HG03097 (cell line): ENCODE measurements around the gene PYGM.

ENCODE experiments used
- ATAC-seq: cut with Tn5 transposase; IDR thresholded peaks from one replicate; pipeline ENCODE4 v1.9.1; 2021; ENCODE audit not compliant: unreplicated experiment, low FRiP score

Gene PYGM

DNA sequence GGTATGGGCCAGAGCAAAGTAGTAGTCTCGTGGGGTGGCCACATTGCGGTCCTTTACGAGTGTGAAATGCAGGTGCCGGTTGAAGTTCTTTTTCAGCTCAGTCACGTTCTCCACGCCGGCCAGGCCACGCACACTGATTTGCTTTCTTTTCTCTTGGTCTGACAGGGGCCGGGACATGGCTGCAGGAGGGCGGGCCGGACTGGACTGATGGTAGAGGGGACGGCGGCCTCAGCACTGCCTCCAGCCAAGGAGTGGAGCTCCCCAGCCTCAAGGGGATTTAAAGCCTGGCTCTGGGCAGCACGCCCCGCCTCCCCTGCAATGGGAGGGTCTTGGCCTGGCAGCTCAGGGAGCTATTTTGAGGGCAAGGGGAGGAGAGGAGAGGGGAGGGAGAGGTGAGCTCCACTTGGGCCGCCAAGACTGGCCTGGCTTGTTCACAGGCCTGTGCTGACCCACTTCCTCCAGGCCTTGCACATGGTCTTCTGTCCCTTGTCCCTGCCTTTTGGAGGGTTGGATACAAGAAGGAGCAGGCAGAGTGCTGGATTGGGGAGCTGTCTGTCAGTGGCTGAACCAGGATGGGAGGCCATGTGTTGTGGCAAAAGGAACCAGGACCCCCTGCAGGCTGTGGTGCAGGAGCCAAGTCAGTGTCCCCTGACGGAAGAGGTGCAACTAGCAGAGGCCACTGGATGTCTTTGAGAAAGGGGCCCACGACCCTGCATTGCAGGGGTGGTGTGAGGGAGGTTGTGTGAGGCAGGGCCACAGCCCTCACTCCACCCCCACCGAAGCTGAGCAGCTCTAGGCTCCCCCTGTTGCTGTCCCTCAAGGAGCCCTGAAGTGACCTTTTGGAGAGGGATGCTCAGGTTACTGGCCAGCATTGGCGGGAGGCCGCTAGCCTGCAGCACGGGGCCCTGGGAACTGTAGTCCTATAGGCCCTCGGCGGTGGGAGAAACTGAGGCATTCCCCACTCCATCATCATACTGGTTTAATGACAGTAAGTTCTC is at the start of gene PYGM:
PYGM (minus strand) TSS at position 253 of the 998 bp plus-strand sequence; CDS start at position 177, 76 bp downstream.
- ATAC-seq: no peak

DNA sequence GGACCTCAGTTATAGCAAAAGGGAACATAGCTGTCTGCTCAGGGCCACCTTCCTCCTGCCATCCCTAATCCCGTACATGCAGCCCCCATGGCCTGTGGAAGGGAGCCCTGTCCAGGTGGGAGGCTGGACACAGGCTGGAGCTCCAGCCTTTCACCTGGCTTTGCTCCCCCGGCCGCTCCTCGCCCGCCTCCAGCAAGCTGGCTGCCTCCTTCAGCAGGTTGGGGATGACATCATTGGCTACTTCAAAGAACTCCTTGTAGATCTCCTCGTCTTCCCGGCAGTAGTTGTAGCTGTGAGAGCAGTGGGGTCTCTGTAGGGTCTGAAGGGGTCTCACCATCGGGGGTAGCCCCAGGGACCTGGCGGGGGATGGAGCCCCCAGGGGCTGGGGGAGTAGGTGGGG is 45.7 kb upstream of the PYGM start:
- no peak for ATAC-seq

DNA sequence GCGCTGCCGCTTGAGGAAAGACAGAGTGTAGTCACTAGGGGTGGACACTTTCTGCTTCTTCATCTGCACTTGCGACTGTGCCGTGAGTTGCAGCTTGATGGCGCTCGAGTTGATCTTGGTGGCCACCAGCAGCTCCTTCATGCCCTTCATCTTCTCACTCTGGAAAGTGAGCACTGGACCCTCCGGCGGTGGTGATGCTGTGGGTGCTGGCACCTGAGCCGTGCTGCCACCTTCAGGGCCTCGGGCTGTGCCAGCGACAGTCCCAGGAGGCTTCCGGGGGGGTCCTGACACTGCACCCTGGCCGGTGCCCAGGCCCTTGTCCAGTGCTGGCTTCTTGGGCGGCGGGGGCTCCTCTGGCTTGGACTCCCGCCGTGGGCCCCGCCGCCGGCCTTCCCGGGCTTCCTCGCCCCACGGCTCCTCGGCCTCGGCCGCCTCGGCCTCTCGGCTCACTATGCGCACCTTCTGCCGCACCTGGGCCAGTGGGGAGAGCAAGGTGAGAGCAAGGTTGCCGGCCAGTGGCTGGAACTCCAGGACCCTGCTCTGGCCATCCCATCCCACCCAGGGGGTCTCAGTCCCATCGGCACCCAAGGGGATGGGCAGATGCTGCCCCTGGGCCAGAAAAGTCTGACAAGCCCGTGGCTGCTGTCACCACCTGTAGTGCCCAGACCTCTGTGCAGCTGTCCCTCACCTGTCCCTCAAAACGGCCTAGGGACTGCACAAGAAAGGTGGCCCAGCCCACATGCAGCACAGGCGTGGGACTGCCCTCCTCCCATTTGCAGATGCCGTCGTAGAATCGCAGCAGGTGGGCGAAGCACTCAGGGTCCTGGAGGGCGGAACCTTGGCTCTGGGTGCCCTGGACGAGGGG is 44.8 kb upstream of the PYGM start:
- no peak for ATAC-seq

DNA sequence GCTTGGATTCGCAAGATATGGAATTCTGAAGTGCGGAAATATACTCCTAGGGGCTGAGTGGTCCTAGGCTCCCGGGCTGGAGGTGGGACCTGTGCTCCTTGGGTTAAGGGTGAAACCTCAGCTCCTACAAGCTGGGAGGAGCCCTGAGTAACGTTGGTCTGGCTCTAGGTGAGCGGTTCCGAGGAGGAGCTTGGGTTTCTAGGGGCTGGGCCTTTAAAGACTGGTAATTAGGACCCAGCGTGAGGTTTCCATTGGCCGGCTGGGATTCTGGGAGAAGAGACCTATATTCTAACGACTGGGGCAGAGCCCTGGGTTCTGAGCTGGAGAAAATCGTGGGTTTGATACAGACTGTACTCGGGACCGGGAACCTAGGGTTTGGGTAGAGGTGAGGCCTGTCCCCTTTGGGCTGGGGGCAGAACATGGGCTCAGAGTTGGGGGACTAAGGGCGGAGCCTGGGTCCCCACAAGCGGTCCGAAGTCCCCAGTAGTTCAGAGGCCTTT is 44.1 kb upstream of the PYGM start:
- ATAC-seq: no peak

DNA sequence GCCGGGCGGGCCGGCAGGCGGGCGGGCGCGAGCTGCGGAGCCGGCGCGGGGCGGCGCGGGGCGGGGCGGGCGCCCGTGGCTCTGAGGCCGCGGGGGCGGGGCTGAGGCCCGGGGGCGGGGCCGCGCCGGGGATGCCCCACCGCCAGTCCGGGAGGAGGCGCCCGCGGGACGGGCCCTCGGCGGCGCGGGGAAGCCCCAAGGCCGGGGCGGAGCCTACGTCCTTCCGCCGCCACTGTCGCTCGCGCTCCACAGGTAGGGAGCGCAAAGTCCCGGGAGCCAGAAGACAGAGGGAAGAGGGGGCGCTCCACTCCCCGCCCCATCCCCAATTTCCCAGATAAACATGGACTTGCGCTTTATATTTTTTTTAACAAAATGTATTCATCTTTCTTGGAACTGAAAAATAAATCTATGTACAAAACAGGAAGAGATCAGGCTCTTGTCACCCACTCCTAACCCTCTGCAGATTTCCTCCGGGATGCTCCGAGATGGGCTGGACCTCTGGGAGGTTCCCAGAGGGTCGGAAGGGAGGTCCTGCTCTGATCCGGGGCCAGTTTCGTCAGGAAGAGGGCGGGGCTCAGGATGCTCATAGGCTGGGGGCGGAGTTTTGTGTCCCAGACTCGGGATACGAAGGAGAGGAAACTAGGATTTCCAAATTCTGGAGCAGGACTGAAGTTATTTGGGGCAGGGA is 43.5 kb upstream of the PYGM start, which contains the start of gene MAP4K2:
MAP4K2 (minus strand) TSS at position 57 of the 688 bp plus-strand sequence. CDS start 65 bp downstream, outside the sequence.
- peak; percentile 45 for ATAC-seq

DNA sequence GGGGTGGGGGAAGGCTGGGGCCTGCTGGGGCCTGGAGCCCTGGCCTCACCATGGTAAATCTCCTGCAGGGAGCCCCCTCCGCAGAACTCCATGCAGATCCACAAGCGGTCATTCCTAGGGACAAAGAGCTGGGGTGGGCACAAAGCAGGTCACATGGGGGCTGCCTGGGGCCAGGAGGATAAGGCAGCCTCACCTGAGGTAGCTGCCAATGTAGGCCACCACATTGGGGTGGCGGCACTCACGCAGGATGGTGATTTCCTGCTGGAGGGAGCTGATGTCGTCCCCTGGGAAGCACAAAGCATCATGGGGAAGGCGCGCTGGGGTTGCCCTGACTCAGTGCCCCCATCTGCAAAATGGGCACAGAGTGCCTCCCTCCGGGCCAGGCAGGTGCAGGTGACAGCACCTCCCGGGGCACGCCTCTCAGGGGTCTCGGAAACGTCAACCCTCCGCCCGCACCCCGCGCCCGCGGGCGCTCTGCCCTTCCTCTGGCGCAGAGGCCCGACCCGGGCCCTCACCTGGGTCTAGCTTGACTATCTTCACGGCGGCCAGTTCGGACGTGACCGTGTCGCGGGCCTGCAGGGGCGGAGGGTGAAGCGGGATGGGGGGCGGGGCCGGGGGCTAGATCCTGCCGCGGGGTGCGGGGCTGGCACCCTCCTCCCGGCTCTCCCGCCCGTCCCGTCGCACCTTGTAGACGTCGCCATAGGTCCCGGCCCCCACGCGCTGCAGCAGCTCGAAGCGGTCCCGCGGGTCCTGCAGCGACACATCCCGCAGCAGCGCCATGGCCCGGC is 42.8 kb upstream of the PYGM start:
- ATAC-seq: peak; percentile 13

DNA sequence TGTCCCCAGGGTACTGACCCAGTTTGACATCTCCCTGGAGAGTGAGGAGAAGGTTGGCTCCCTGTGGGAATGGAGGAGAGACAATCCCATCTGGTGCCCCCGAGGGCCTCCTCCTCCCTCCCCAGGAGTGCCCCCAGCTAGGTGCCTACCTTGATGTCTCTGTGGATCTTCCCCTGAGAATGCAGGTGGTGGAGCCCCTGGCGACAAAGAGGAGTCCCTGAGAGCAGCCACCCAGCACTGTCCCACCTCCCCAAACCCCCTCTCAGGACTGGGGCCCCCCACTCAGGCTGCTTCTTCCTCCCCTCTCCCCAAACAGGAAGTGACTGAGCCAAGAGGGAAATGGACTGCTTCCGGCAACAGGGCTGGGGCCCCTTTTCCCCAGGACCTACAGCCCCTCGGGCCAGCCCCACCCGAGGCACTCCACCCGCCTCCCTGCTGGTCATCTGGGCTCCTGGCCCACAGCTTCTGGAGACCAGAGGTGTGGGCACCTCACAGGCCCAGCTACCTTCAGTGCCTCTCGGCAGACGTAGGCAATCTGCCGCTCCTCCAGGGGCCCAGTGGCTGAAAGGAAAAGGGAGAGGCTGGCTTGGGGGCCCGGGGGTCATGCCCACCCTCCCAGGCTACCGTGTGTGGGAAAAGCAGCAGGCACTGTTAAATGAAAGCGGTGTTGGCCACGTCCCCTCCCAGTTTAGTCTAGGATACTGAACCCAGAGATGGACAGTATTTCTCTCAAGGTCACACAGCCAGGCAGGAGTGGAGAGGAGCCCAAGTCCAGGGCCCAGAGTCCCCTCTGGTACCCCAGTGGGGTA is 42.0 kb upstream of the PYGM start:
- no peak for ATAC-seq

DNA sequence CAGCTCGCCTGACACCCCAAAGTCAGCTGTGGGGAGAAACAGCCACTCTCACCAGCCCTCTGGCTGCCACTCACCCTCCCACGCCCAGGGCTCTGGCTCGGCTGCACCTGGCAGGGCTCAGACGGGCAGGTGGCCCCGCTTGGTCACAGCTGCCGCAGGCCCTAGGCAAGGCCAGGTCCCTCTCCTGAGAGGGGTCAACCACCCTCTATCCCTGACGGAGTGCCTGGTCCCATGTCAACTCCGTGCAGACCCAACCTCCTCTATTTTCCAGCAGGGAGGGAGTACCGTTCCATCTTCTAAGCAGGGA is 41.3 kb upstream of the PYGM start:
- no peak for ATAC-seq

DNA sequence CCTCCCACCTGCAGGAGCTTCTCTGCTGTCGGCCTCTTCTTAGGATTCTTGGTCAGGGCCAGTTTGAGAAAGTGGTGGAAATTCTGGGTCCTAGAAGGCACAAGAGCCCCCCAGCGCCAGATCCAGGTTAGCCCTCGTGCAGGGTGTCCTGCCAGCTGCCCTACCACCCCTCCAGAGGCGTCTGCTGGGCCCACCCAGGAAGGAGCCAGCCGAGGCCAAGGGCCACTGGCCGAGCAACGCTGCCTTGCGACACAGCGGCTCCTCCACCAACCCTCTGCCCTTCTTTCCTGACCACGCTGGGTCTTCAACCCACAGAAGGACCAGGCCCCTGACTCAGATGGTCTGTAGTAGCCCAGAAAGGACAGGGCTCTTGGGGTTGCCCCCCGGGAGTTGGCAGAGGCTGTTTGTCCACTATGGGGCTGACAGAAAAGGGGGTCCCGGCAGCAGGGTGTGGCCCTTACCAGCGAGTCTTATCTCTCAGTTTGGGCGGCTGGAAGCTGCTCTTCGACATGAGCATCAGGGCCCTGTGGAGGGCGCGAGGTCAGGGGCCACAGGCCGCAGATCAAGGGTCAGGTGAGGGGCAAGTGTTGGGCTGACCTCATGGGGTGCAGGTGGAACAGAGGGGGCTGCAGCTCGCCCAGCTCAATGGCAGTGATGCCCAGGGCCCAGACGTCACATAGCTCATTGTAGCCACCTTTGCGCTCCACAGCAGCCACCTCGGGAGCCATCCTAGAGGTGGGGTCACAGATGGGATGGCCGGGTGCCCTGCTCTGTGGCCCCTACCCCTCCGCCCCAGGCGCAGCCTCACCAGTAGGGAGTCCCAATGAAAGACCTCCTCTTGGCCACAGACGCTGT is 40.8 kb upstream of the PYGM start:
- ATAC-seq: no peak

DNA sequence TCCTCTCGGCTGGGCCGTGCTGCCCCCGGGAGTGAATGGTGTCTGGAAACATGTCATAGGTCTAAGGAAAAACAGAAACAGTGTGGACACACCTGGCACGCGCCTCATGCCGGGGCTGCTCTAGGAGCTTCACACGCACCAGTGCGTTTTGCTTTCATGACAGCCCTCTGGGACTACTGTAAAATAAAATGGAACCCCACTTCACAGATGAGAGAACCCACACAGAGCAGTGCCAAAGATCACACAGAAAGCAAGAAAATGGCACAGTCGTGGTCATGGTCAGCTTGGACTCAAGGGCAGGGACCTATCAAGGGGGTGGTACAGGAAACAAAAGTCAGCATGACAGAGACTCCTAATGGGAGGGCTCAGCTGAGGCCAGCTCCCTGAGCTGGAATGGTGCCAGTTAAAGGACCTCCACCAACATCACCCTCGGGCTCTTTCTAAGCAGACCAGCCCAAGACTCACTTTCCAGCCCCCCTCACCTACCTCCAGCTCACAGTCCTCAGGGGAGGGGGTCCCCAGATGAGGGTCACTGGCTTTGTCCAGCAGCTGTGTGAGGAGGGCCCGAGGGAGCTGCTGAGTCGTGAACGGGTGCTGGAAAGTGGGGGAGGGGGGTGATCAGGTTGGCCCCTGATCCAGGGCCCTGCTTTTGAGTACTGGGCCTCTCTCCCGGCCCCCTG is 40.0 kb upstream of the PYGM start:
- ATAC-seq: no peak

DNA sequence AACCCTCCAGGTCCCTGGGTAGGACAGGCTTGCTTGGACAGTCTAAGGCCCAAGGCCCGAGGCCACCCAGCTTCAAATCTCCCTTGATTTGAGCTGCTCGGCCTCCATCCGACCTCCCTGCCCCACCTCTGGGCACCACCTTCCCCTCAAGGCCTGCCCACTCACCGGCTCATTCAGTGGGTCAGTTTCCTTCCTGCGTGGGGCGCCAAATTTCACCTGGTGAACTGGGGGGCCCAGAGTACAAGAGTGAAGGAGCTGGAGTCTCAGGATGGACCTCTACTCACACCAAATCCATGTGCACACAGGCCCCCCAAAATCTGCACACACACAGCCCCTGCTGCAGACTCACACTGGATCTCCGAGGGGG is 39.5 kb upstream of the PYGM start:
- no peak for ATAC-seq

DNA sequence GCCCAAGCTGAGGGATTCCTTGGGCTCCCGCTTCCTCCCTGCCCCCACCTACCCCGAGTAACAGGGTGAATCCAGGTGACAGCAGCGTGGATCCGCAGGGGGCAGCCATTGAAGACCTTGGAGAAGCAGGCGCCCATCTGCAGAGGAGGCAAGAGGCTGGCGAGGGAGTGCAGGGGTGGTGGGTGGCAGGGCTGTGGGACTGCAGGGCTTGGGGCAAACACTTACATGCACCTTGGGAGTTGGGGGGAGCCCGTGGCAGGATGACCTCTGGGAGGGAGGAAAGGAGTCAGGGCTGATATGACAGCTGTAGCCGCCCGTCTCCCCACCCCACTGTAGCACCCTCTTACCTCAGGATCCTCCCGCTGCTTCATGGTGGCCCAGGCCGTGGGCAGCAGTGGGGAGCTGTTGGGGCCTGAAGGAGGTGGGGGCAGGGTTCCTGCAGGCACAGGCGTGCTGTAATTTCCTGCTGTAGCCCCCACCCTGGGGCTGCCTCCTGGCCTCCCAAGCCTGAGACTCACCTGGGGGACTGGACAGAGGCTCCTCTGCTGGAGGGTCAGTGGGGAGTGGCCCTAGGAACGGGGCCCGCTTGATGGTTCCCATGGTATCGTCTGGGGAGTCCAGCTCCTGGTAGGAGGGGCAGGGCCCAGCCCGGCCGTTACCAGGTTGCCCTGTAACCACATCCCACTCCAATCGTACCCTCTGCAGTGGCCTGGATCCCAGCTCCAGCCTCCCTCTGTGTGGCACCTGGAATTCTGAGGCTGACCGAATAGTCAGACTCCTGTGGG is 37.2 kb upstream of the PYGM start:
- ATAC-seq: no peak

DNA sequence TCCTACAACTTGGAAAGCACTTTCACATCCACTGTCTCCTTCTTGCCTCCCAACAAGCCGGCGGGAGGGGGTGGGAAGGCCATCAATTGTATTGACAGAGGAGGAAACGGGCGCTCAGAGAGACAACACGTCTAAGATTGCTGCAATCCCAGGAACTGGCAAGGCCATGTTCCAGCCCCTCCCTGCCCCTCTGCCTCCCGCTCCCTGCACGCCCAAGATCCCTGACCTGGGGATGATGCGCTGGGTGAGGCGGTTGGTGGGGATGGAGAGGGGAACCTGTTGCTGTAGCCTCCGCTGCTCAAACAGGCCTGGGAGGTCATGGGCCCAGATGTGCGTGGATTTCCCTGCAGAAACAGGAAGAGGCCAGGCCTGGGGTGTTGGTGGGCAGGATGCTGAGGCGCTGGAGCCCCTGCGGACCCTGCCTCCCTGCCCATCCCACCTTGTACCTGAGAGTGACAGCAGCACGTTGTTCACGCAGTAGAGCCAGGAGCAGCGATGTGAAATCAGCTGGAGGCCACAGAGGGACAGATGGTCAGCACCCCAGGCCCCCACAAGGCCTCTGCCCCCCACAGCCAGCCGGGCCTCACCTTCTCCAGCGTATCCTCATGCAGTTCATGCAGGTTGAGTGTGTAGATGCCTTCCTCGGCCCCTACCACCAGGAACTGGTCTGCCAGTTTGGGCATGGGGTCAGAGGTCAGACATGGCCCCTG is 36.4 kb upstream of the PYGM start:
- no peak for ATAC-seq

DNA sequence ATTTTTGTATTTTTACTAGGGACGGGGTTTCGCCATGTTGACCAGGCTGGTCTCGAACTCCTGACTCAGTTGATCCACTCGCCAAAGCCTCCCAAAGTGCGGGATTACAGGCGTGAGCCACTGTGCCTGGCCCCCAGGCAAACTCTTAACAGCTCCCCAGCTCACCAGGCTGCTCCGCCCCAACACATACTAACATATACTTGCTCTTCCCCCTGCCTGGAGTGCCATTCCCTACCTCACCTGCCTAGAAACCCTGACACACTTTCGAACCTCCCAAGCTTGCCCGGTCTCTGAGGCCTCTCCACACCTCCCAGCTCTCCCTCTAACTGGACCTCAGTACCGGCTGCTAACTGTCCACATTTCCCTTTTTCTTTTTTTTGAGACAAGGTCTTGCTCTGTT is 34.8 kb upstream of the PYGM start:
- no peak for ATAC-seq

DNA sequence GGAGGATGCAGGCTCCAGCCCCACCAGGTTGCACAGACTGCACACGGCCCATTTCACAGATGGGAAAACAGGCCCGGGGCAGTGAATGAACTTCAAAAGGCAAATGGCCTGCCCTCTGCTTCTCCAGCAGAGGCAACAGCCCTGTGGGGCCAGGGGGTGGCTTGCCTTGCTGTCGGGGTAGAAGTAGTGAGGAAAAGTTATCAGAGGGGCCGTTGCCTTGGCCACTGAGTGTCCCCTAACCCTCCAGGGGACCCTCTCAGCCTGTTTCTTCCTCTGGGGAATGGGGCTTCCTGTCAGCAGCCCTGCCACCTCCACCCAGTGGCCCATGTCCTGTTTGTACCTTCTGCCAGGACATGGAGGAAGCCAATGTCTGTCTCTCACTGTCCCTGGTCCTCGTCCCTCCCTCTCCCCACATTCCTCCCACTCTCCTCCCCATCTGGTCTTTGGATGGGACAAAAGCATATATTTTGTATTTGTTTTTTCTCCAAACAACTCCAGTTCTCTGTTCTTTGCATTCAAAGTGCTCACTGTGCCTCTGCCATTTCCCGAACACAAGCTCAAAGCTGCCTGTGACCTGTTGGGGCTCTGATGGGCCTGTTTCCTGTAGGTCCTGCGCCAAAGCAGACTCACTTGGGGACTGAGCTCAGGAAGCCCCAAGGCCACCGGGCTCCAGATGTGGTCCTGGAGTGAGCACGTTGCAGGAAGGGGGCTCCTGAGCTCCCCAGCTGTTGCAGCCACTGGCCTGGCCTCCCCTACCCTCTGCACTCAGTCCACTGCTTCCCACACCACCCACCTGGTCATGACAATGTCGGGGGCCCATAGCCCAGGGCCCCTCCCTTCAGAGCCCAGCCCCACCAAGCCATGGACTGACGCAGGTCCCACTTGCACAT is 33.7 kb upstream of the PYGM start:
- ATAC-seq: no peak
